AG09319 (cell line): Measurements from ENCODE around the gene SPOP.

Experiments used
- DNase-seq: peaks from one replicate; pipeline ENCODE4 v3.0.0-alpha.2; 2010; ENCODE audit warnings: low read depth; ENCODE audit errors: extremely low read depth
- CTCF ChIP-seq: IDR thresholded peaks from 2 replicates; pipeline ENCODE4 v1.5.1; 2011; ENCODE audit warnings: low read depth, mild to moderate bottlenecking, inconsistent platforms, low read length, moderate library complexity

The SPOP gene

GRCh38 chr17:49716668-49717364 lies 38.9 kb upstream of the SPOP start:
- DNase-seq, result no peak
- no peak for TF ChIP-seq CTCF

GRCh38 chr17:49715717-49716279 lies 37.9 kb upstream of the SPOP start:
- no peak for DNase-seq
- TF ChIP-seq CTCF, result no peak

- no peak for DNase-seq
- TF ChIP-seq CTCF, result no peak
Observed at GRCh38 chr17:49715216-49715615, 37.3 kb upstream of the SPOP start.

DNA sequence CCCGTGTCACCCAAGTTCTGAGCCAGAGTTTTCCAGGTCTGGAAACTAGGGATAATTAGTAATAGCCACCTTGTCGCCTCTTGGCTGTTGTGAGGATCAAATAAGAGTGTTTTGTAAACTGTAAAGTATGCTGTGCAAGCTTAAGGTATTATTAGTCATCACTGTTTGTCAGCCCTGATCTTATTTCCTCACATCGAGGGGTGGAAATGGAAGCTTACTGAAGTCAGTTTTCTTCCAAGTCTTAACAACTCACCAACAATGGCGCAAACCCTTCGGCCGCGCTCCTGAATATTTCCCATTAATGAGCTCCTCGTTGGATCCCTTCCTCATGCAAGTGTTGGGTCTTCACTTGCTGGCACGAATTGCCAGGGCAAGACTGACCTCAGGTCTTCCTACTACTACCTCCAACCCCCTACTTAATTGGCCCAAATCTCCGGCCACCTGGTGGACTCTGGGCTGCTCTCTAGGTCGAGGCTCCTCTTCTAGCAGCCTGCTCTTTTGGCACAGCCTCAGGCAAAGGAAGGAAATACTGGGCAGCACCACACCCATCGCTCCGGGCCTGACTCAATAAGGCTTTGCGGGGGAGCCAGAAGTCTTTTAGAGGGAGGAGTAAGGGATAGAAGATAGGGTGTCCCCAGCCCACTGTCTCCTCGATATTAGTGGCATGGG lies 30.8 kb upstream of the SPOP start:
- no peak for TF ChIP-seq CTCF
- no peak for DNase-seq

- peak; percentile 97 for DNase-seq
- TF ChIP-seq CTCF, result peak; percentile 96
Observed at GRCh38 chr17:49707608-49708514, 30.0 kb upstream of the SPOP start, which contains the start of gene SLC35B1. Gene SLC35B1 (minus strand): TSS chr17:49707964. CDS start chr17:49707833, 131 bp downstream.

- no peak for DNase-seq
- peak; percentile 9 for TF ChIP-seq CTCF
Observed at GRCh38 chr17:49707246-49707607, 29.3 kb upstream of the SPOP start.

DNA sequence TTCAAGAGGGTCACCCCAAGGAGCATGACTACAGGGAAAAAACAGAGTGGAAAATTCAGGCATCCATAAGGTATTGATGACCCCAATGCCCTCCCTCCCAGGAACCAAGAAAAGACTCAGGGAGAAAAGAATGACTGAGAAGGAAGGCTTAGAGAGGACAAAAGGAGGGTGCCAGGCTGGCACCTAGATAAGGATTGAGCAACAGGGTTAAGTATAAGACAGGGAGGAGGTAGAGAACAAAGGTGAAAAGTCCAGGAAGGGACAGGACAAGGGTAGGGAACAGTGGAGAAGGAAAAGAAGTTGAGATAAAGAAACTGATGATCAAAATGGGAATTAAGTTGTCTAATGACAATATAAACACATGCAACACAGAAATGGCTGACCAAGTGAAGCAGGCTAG lies 27.4 kb upstream of the SPOP start:
- TF ChIP-seq CTCF, result no peak
- DNase-seq, result no peak
